HepG2 (cell line): ENCODE data around the gene PPP1R1B. TPM values are rescaled to one million over a fixed set of nuclear protein-coding genes. Genes with fewer than 3 reads are reported as not detected.

ENCODE experiments used
- BRCA1 ChIP-seq: sonication (generic); formaldehyde crosslinking; IDR thresholded peaks from 2 replicates; pipeline ENCODE4 v1.4.0; 2020; ENCODE audit warnings: missing genetic modification reagents
- CBX1 ChIP-seq: IDR thresholded peaks from one replicate; pipeline ENCODE4 v1.6.1; 2016; ENCODE audit warnings: antibody characterized with exemption, low read depth
- CBX5 ChIP-seq: sonication (generic); formaldehyde crosslinking; IDR thresholded peaks from 2 replicates; pipeline ENCODE4 v1.4.0; 2020; ENCODE audit warnings: missing genetic modification reagents, borderline replicate concordance
- ESRRA ChIP-seq: sonication (generic); formaldehyde crosslinking; IDR thresholded peaks from 2 replicates; pipeline ENCODE4 v1.5.1; 2020; ENCODE audit warnings: mild to moderate bottlenecking, low read depth, missing genetic modification reagents
- GRHL1 ChIP-seq: sonication (generic); formaldehyde crosslinking; conservative IDR thresholded peaks from 2 replicates; pipeline ENCODE4 v1.8.0; 2022; ENCODE audit warnings: missing genetic modification reagents
- HDAC2 ChIP-seq: sonication (generic); formaldehyde crosslinking; IDR thresholded peaks from 2 replicates; pipeline ENCODE4 v1.4.0; 2020; ENCODE audit warnings: missing genetic modification reagents
- HNF4A ChIP-seq: sonication (generic); formaldehyde crosslinking; IDR thresholded peaks from 2 replicates; pipeline ENCODE4 v1.4.0; 2020; ENCODE audit warnings: missing genetic modification reagents
- HNF4G ChIP-seq, 2 experiments: sonication (generic) in 1 of 2; formaldehyde crosslinking in 1 of 2; IDR thresholded peaks; 2 replicates each; pipeline versions ENCODE4 v1.4.0 to v1.6.1; 2011 to 2020; ENCODE audit warnings: borderline replicate concordance in 2 of 2, low read depth in 2 of 2, mild to moderate bottlenecking in 2 of 2, low read length in 1 of 2, missing genetic modification reagents in 1 of 2, moderate library complexity in 1 of 2
- MAX ChIP-seq: IDR thresholded peaks from 2 replicates; pipeline ENCODE4 v1.6.1; 2012; ENCODE audit warnings: inconsistent platforms
- MBNL3 ChIP-seq: fragments of 250-450 bp; sonication (Bioruptor Pico); conservative IDR thresholded peaks from 2 replicates; pipeline ENCODE4 v1.8.0; 2022; ENCODE audit warnings: mild to moderate bottlenecking, inconsistent platforms
- NCOR1 ChIP-seq: fragments of 200-600 bp; sonication (generic); IDR thresholded peaks from 2 replicates; pipeline ENCODE4 v1.7.0; 2017; ENCODE audit warnings: antibody characterized with exemption, low read length, borderline replicate concordance
- PATZ1 ChIP-seq: sonication (generic); formaldehyde crosslinking; IDR thresholded peaks from 2 replicates; pipeline ENCODE4 v1.4.0; 2020; ENCODE audit warnings: missing genetic modification reagents
- RCOR2 ChIP-seq: IDR thresholded peaks from 2 replicates; pipeline ENCODE4 v1.6.1; 2016; ENCODE audit warnings: missing biosample characterization, missing genetic modification reagents
- REPIN1 ChIP-seq: sonication (generic); formaldehyde crosslinking; IDR thresholded peaks from 2 replicates; pipeline ENCODE4 v1.8.0; 2022; ENCODE audit warnings: missing genetic modification reagents, low read depth, mild to moderate bottlenecking, borderline replicate concordance
- RORA ChIP-seq: sonication (generic); formaldehyde crosslinking; IDR thresholded peaks from 2 replicates; pipeline ENCODE4 v1.5.0; 2020; ENCODE audit warnings: mild to moderate bottlenecking, missing genetic modification reagents, moderate library complexity
- SALL1 ChIP-seq: sonication (generic); formaldehyde crosslinking; IDR thresholded peaks from 2 replicates; pipeline ENCODE4 v1.8.0; 2022; ENCODE audit warnings: mild to moderate bottlenecking, missing genetic modification reagents
- SAP130 ChIP-seq: IDR thresholded peaks from 2 replicates; pipeline ENCODE4 v1.6.1; 2016; ENCODE audit warnings: low read depth
- SMAD3 ChIP-seq: sonication (generic); formaldehyde crosslinking; IDR thresholded peaks from 2 replicates; pipeline ENCODE4 v1.4.0; 2020; ENCODE audit warnings: missing genetic modification reagents
- SP5 ChIP-seq: IDR thresholded peaks from 2 replicates; pipeline ENCODE4 v1.6.1; 2016; ENCODE audit warnings: low read depth, borderline replicate concordance
- SSRP1 ChIP-seq: IDR thresholded peaks from 2 replicates; pipeline ENCODE4 v1.6.1; 2016; ENCODE audit warnings: control low read depth
- XRCC5 ChIP-seq: fragments of 200-400 bp; formaldehyde crosslinking; optimal IDR thresholded peaks from 2 replicates; pipeline ENCODE3; 2017; ENCODE audit warnings: mild to moderate bottlenecking, low read length
- ZBTB20 ChIP-seq: sonication (generic); formaldehyde crosslinking; IDR thresholded peaks from 2 replicates; pipeline ENCODE4 v1.8.1; 2023; ENCODE audit warnings: missing genetic modification reagents, low read depth, mild to moderate bottlenecking, borderline replicate concordance
- ZBTB37 ChIP-seq: sonication (generic); formaldehyde crosslinking; IDR thresholded peaks from 2 replicates; pipeline ENCODE4 v1.4.0; 2020; ENCODE audit warnings: mild to moderate bottlenecking, missing genetic modification reagents
- ZMYM3 ChIP-seq: sonication (generic); formaldehyde crosslinking; IDR thresholded peaks from 2 replicates; pipeline ENCODE4 v1.5.1; 2020; ENCODE audit warnings: mild to moderate bottlenecking, missing genetic modification reagents
- ZNF12 ChIP-seq: sonication (generic); formaldehyde crosslinking; IDR thresholded peaks from 2 replicates; pipeline ENCODE4 v1.5.0; 2020; ENCODE audit warnings: missing genetic modification reagents
- ZNF263 ChIP-seq: sonication (generic); formaldehyde crosslinking; IDR thresholded peaks from 2 replicates; pipeline ENCODE4 v1.4.0; 2020; ENCODE audit warnings: missing genetic modification reagents
- ZNF331 ChIP-seq: sonication (generic); formaldehyde crosslinking; IDR thresholded peaks from 2 replicates; pipeline ENCODE4 v1.4.0; 2020; ENCODE audit warnings: missing genetic modification reagents
- ZNF605 ChIP-seq: sonication (generic); formaldehyde crosslinking; IDR thresholded peaks from 2 replicates; pipeline ENCODE4 v1.8.0; 2022; ENCODE audit warnings: mild to moderate bottlenecking, missing genetic modification reagents
- polyA plus RNA-seq, 8 experiments: library from polyadenylated mRNA; depleted of rRNA in 3 of 8; stranded (reverse) in 7 of 8; unstranded in 1 of 8; fragments of >200 nt; fragmentation: Illumina TruSeq in 4 of 8; extraction: Trizol in 4 of 8; gene quantifications; 2 replicates each; pipeline versions ENCODE4 v1.2.1 to v1.2.3, GENCODE V29; 2011 to 2016; ENCODE audit warnings: low read depth in 4 of 8, missing spikeins in 1 of 8, mixed read lengths in 1 of 8; ENCODE audit not compliant: insufficient read depth in 1 of 8
- total RNA-seq, 5 experiments: library from RNA; depleted of rRNA; stranded (reverse); fragments of >200 nt; fragmentation: Illumina TruSeq; extraction: Trizol; gene quantifications; 2 replicates each; pipeline ENCODE4 v1.2.3, GENCODE V29; 2016; ENCODE audit warnings: low read depth in 1 of 5

PPP1R1B gene
- total and polyA plus RNA-seq, 2 of the 13 experiments (the other 11 are each of a cell fraction or from before 2014, with no cell fraction given) = 0.08 TPM; not detected in 1

GRCh38 chr17:39619786-39620101 is 7.0 kb upstream of the PPP1R1B start (continued):
- TF ChIP-seq HNF4A (CRISPR knock-in tag) (peak; percentile 75), CBX5 (CRISPR knock-in tag) (0 out of 2 replicates have a peak, but pooled peaks have one; percentile 61), ZBTB37 (CRISPR knock-in tag) (no peak), RORA (CRISPR knock-in tag) (no peak), ZNF331 (CRISPR knock-in tag) (0 out of 2 replicates have a peak, but pooled peaks have one; percentile 5), SP5 (0 out of 2 replicates have a peak, but pooled peaks have one; percentile 26), SALL1 (CRISPR knock-in tag) (0 out of 2 replicates have a peak, but pooled peaks have one; percentile 18), RCOR2 (peak; percentile 80), GRHL1 (CRISPR knock-in tag) (no peak), ZMYM3 (CRISPR knock-in tag) (peak; percentile 97), HNF4G (IDR thresholded peaks at IDR 0.05; ENCODE audit: borderline replicate concordance, low read depth, low read length) (peak; percentile 57), HNF4G (CRISPR knock-in tag; IDR thresholded peaks at IDR 0.05; ENCODE audit: borderline replicate concordance, low read depth) (no peak; the same call in 1 of the 2 replicates), ESRRA (CRISPR knock-in tag) (0 out of 2 replicates have a peak, but pooled peaks have one; percentile 74), CBX1 (peak; percentile 34), MBNL3 (CRISPR knock-in tag) (no peak), ZBTB20 (no peak), ZNF263 (peak; percentile 87), ZNF605 (no peak), SAP130 (peak; percentile 28; the same call in 1 of the 2 replicates), SMAD3 (no peak), XRCC5 (peak; percentile 33), SSRP1 (CRISPR knock-in tag) (0 out of 2 replicates have a peak, but pooled peaks have one; percentile 46), MAX (peak; percentile 52; the same call in 1 of the 2 replicates), PATZ1 (CRISPR knock-in tag) (peak; percentile 4; the same call in 1 of the 2 replicates), REPIN1 (CRISPR knock-in tag) (0 out of 2 replicates have a peak, but pooled peaks have one; percentile 1), NCOR1 (peak; percentile 61; the same call in 1 of the 2 replicates), BRCA1 (CRISPR knock-in tag) (no peak), ZNF12 (CRISPR knock-in tag) (peak; percentile 79; the same call in 1 of the 2 replicates), HDAC2 (CRISPR knock-in tag) (peak; percentile 53; the same call in 1 of the 2 replicates)
